Measurements from ENCODE around the gene DCTD.

GRCh38 chr4:182886205-182886604, 31.0 kb downstream of the DCTD start:
- no peak for TF ChIP-seq TAF1 (IDR thresholded peaks at IDR 0.05; ENCODE audit: borderline replicate concordance, low read depth, low read length)
- TF ChIP-seq POLR2A (IDR thresholded peaks at IDR 0.05; ENCODE audit: low read depth, low read length), result no peak
- TF ChIP-seq POLR2AphosphoS5 (IDR thresholded peaks at IDR 0.05; ENCODE audit: low read depth, low read length), result no peak
